Measurements from ENCODE around the gene CNTNAP5. TPM values are rescaled to one million over a fixed set of nuclear protein-coding genes. Genes with fewer than 3 reads are reported as not detected.

The CNTNAP5 gene
- total and polyA plus RNA-seq, 2 of the 4 experiments (the other 2 are of a cell fraction): not detected

- H3K4me3 ChIP-seq (ENCODE audit: insufficient read depth, low read depth, low read length): no peak overlapping the region
- H2AK9ac ChIP-seq (replicated peaks; ENCODE audit: low read depth, low read length, poor library complexity): no peak overlapping the region
- WGBS, 2 experiments (ENCODE audit: extremely low coverage in 2 of 2, insufficient read length in 1 of 2): no CpG with 5 or more reads among the region's 8 CpGs
- H3K9me3 ChIP-seq (ENCODE audit: control insufficient read depth, insufficient read depth, low read length): peaks cover 4% of the 10 kb centered on the region; the same call in 1 of the 2 replicates
- H3K27ac ChIP-seq (ENCODE audit: insufficient read depth, low read length): no peak overlapping the region
- ATAC-seq (ENCODE audit: low read depth) (no peak), DNase-seq (no peak)
- H3K4ac ChIP-seq (ENCODE audit: low read depth, low read length): no peak overlapping the region
- no peak overlapping the region for H2BK5ac ChIP-seq (ENCODE audit: low read depth, low read length, poor library complexity, severe bottlenecking)
- no peaks in the 10 kb centered on the region for H4K20me1 ChIP-seq (ENCODE audit: insufficient read depth, low read length)
- no peak overlapping the region for H2AFZ ChIP-seq (replicated peaks; ENCODE audit: low read length, poor library complexity)
- intact Hi-C loops (cut with micrococcal nuclease) (no loop called here), dilution Hi-C loops (cut with HindIII; ENCODE audit: low sequenced_read_pairs, unreplicated experiment) (no loop called here), in situ Hi-C loops (cut with MboI; ENCODE audit: low sequenced_read_pairs) (no loop called here)
- H3K79me1 ChIP-seq (ENCODE audit: low read depth in 1 of 2, low read length in 2 of 2): no peaks in the 10 kb centered on the region
- no TSS peak for BruUV-seq (replicated peaks)
- no peaks in the 10 kb centered on the region for H3K36me3 ChIP-seq (ENCODE audit: control insufficient read depth, insufficient read depth, low read length)
- H2BK20ac ChIP-seq (ENCODE audit: low read depth, low read length): no peak overlapping the region
- H2BK15ac ChIP-seq (ENCODE audit: low read depth, low read length): no peak overlapping the region
- H2AK5ac ChIP-seq (ENCODE audit: low read depth, low read length): no peak overlapping the region
- no peak overlapping the region for H4K91ac ChIP-seq (ENCODE audit: insufficient read depth, low read depth, low read length)
- H3K9me1 ChIP-seq (ENCODE audit: insufficient read depth, low read length): no peaks in the 10 kb centered on the region
- no peak overlapping the region for H3K9ac ChIP-seq (ENCODE audit: low read depth, low read length)
- no peak overlapping the region for H3K23ac ChIP-seq (ENCODE audit: low read depth, low read length)
- no peak overlapping the region for H3K4me2 ChIP-seq (ENCODE audit: low read depth, low read length)
- H2BK120ac ChIP-seq (ENCODE audit: low read depth, low read length): no peak overlapping the region
- H3K14ac ChIP-seq (replicated peaks; ENCODE audit: low read depth, low read length): no peak overlapping the region
- no peak overlapping the region for H4K8ac ChIP-seq (ENCODE audit: low read depth in 2 of 2, low read length in 2 of 2)
- H3K27me3 ChIP-seq (ENCODE audit: control insufficient read depth, insufficient read depth, low read length): no peaks in the 10 kb centered on the region
- TF ChIP-seq SMC3 (IDR thresholded peaks at IDR 0.05; ENCODE audit: low read depth, low read length) (no peak), MAZ (IDR thresholded peaks at IDR 0.05; ENCODE audit: borderline replicate concordance, low read depth, low read length) (no peak), MXI1 (IDR thresholded peaks at IDR 0.05; ENCODE audit: borderline replicate concordance, low read depth, low read length) (no peak), CHD1 (IDR thresholded peaks at IDR 0.05; ENCODE audit: low read depth, low read length) (no peak), FOS (IDR thresholded peaks at IDR 0.05; ENCODE audit: low read depth, low read length) (no peak), CTCF (conservative IDR thresholded peaks at IDR 0.05; ENCODE audit: low read depth, low read length) (no peak), RCOR1 (IDR thresholded peaks at IDR 0.05; ENCODE audit: insufficient replicate concordance, low read length) (no peak), POLR2A (IDR thresholded peaks at IDR 0.05; ENCODE audit: low read depth, low read length) (no peak), NFE2L2 (IDR thresholded peaks at IDR 0.05; ENCODE audit: low read depth, low read length) (no peak), CEBPB (IDR thresholded peaks at IDR 0.05; ENCODE audit: low read depth, low read length) (no peak), BHLHE40 (IDR thresholded peaks at IDR 0.05; ENCODE audit: low read depth, low read length) (no peak), ELK1 (IDR thresholded peaks at IDR 0.05; ENCODE audit: borderline replicate concordance, low read depth, low read length) (no peak), RAD21 (IDR thresholded peaks at IDR 0.05; ENCODE audit: low read length) (no peak), USF2 (IDR thresholded peaks at IDR 0.05; ENCODE audit: low read depth, low read length) (no peak), RFX5 (IDR thresholded peaks at IDR 0.05; ENCODE audit: low read depth, low read length) (no peak), MAFK (IDR thresholded peaks at IDR 0.05; ENCODE audit: low read depth, low read length) (no peak)
- H3K56ac ChIP-seq (ENCODE audit: extremely low read depth, insufficient read depth, low read length): no peak overlapping the region
- no peaks in the 10 kb centered on the region for H3K4me1 ChIP-seq (ENCODE audit: control insufficient read depth, insufficient read depth, low read length)
- POLR2A ChIA-PET (ENCODE audit: unreplicated experiment): no interaction called here
- CTCF ChIA-PET: no interaction called here
- no peak overlapping the region for H4K5ac ChIP-seq (ENCODE audit: low read depth, low read length)
- H3K18ac ChIP-seq (ENCODE audit: low read depth, low read length): no peak overlapping the region
Measured at GRCh38 chr2:124482044-124482443, 457.0 kb downstream of the CNTNAP5 start.

Measured in IMR-90 (cell line).